Pulmonary artery endothelial cell (primary cell): Measurements from ENCODE around the gene MEAF6. TPM values are rescaled to one million over a fixed set of nuclear protein-coding genes. Genes with fewer than 3 reads are reported as not detected.

Experiments used
- DNase-seq: peaks from one replicate; pipeline ENCODE4 v3.0.0-alpha.2; 2011; ENCODE audit warnings: low read depth, low spot score
- total RNA-seq: library from RNA; depleted of rRNA; stranded (reverse); fragments of >200 nt; gene quantifications from 2 replicates; pipeline ENCODE4 v1.2.3, GENCODE V29; 2014

The MEAF6 gene
- total RNA-seq, 1 donor from 2014 or later = 41.0 TPM

DNA sequence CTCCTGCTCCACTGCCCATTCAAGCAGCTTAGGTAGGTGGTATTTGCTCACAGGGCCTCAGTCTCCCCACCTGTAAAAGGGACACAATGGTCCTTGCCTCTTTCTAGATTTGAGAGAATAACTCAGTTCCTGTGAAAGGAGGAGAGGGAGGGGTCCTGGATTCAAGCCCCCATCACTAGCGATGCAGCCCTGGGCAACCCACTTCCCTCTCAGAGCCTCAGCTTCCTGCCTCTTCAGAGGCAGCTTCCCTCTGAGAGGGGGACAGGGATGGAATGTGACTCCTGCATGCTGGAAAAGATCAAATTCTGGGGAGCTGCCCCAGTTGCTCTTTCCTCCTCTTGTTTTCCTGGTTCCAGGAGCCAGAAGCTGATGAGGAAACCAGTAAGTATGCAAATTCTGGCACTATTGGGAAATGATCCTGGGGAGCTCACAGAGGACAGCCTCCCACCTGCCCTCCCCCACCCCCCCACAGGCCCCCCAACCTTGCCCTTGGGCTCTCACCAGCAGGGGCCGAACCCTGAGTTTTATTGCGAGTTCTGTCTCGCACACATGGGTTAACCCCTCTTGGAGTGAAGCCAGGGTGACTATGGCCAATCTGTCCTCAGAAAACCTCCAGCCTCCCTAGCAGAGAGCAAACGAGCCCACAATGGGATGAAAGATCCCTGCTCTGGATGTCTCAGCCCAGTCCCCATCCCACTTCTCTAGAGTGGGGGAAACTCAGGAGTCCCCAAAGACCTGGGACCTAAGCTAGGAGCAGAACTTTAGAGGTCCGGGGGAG, 28.5 kb downstream of the MEAF6 start:
- DNase-seq = no peak

GRCh38 chr1:37484325-37485051, 30.1 kb downstream of the MEAF6 start:
- DNase-seq = no peak

DNA sequence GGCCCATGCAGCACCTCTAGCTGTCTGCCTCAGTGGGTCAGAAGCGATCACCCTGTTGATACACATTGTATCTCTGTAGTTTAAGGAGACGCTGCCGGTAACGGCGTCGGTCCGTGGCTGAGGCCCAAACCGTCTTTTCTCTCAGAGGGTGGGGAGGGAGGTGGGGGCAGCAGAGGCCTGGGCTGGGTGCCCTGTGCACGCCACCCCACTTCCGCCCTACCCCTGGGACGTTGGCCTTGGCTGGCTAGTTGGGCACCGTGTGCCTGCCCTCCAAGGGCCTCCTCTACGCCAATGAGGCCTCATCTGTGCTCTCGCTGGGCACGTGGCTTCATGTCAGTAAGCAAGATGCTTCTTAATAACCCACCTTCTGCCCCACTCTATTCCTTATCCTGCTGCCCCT, 30.8 kb downstream of the MEAF6 start:
- DNase-seq = no peak

- no peak for DNase-seq
Observed at GRCh38 chr1:37482796-37483744, 31.5 kb downstream of the MEAF6 start.

GRCh38 chr1:37482004-37482785, 32.4 kb downstream of the MEAF6 start:
- DNase-seq = no peak

DNA sequence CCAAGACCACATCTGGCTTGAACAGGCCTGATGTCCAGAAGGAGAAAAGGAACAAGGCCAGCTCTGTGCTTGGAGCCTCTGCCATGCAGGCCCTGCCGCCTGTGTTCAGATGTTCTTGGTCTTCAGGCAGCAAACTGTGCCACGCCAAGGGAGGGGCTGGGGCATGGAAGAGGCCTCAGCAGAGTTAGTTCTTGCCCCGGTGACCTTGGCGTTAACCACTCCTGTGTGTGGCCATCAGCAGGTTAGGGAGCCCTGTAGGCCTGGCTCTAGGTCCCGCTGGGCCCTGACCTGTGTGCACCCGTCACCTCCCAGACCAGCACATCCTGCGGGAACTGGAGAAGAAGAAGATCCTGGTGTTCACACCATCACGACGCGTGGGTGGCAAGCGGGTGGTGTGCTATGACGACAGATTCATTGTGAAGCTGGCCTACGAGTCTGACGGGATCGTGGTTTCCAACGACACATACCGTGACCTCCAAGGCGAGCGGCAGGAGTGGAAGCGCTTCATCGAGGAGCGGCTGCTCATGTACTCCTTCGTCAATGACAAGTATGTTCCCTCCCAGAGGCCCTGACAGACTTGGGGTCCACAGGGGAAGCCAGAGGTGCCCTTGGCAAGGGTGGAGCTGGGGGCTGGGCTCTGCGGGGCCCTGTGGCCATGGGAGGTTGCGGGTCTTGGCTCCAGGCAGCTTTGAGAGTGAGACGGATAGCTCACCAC, 33.1 kb downstream of the MEAF6 start:
- no peak for DNase-seq

DNA sequence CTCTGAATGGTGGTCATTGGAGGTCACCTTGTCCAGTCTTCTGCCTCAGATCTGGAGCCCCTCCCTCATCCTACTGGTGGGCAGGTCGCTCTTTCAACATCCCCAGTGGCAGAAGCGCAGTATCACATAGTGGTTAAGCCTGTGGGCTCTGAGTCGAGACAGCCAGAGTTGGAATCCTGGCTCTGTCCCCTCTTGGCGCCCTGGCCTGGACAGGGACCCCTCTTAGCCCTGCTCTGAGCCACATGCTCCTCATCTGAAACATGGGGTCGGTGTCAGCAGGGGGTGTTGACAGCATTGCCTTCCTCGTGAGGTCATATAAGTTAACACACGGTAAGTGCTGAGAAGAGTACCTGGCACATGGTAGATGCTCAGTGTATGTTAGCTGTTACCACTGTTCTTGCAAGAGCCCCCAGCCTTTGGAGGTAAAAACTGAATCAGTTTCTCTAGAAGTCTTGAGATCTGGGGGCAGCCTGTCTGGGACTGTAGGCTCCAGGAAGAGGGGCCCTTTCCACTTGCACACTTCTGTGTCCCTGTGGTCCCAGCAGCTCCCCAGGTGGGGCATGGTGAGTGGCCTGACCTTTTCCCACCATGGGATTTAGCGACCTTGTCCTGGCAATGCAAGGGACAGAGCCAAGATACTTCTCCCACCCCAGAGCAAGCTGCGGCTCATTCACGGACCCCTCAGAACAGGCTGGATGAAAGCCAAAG, 33.8 kb downstream of the MEAF6 start:
- no peak for DNase-seq

- DNase-seq = no peak
Observed at GRCh38 chr1:37480125-37480466, 34.5 kb downstream of the MEAF6 start.

DNA sequence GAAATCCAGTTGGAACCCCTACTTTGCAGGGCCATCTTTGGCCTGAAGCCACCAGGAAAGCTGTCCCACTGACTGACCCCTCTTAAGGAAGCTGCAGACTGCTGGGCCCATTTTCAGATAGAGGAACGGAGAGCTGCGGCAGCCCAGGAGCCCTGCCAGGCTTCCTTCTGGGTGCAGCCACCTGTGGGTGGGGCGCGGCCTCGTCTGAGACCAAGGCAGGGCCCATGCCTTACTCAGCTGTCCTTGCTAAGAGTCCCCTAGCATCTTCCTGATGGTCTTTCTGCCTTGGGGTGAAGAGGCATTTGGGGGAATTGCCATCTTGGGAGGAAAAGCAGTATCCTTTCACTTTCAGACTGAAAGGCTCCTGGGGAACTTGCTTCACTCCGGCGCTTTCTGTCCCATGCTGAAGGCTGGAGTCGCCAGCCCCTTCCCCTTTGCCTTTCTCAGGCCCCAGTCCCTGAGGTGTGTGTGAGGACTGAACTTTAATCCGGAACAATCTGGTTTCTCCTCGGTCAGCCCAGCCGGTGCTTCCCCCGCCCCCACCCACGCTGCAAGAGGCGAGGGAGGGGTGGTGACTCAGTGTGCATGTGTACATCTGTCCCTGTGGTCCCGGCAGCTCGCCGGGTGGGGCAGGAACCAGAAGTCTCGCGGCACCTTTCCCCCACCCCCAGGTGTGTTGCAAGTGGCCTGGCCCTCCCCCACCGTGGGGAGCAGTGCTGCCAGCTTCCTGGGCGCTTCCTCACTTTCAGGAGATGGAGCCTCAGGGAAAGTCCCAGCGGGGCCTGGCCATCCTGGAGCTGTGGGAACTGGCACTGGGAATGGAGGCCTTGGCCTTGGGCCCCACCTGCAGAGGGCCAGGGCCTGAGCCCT, 35.1 kb downstream of the MEAF6 start:
- peak; percentile 41 for DNase-seq

DNA sequence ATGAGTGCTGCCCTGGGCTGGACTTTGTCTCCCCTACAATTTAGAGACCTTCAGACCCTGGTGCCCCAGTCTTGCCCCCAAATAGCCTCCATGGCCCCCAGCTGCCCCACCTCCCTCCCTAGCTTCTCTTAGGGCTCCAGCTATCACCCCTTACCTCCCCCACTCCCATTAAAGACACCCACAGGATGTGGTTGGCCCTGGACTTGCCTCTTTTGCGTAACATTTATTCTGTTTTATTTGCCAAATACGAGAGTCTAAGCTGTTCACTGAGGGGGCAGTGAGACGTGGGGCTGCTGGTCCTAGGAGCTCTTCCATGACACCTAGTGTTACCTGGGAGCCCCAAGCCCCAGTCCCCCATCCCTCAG, 35.7 kb downstream of the MEAF6 start:
- DNase-seq = no peak

DNA sequence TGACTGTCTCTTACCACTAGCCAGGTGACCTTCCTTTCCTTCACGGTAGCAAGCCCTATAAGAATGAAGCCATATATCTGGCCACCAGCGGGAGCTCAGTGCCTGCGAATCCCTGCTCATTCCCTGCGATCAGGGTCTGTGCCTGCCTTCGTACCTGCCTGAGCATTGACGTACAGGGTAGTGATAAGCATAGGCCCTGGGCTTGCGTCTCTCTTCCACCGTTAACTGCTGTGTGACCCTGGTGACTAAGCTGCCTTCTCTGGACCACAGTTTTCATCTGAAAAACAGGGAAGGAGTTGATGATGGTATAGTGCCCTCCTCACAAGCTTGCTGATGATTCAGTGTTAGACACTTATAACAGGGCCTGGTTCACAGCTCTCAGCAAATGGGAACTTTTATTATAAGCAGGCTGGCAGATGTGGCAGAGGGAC, 36.1 kb downstream of the MEAF6 start:
- DNase-seq = no peak

- no peak for DNase-seq
Observed at GRCh38 chr1:37477946-37478345, 36.6 kb downstream of the MEAF6 start.

DNA sequence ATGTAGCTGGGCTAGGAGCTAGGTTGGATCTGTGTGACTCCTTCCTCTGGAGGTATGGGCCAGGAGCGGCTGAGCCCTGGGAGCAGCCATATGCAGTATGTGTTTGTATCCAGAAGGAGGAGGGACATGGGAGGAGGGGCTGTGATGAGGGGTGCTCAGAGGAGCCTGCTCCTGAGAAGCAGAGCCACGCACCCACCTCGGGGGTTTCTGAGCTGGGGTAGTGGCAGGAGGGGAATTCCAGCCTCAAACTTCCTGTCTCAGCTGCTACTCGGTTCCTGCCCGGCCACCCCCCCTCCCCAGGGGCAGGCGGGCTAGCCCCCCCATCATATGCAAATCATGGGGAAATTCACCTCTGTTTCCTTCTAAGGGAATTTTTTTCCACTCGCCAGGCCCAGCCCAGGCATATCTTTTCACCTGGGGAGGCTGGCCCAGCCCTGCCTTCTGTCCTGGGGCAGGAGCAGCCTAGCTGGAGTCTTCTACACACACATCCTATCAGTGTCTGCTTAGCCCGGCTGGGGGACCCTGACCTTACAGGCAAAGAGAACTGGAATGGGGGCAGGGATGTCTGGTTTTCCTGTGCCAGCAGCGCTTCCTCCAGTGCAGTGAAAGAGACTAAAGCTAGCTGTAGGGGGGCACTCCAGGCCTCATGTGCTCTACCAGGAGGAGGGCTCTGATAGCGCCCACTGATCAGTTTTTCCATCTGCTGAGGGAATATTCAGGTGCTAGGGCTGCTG, 37.2 kb downstream of the MEAF6 start:
- DNase-seq = peak; percentile 30

DNA sequence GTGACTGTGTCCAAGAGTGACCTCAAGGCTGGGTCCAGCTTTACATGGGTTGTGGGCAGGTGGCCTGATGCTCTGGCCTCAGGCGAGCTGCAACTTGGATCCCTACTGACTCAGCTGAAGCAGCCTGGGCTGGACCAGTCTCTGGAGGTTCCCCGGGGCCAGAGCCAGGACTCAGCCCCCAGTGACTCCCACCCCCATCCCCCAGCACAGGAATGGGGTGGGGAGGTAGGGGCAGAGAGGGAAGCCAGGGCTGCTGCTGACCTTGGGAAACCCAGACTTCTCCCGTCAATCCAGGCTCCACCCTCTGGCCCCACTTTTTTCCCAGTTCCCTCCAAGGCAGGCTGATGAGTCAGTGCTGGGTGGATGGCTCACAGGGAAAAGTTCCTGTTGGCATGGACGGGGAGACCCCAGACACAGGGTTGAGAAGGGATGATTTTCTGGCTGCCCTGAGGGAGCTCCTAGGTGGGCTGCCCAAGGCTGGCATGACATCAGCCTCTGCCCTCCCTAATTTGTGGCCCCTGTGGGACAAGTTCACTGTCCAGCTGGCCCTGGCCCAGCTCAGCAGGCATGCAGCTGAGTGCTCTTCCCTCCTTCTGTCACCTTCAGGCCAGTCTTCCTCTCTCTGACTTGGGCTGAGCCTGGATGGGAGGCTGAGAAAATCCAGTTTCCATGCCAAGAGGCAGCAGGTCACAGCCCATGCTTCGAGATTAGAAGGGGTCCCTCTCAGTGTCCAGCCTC, 37.9 kb downstream of the MEAF6 start:
- peak; percentile 32 for DNase-seq

DNA sequence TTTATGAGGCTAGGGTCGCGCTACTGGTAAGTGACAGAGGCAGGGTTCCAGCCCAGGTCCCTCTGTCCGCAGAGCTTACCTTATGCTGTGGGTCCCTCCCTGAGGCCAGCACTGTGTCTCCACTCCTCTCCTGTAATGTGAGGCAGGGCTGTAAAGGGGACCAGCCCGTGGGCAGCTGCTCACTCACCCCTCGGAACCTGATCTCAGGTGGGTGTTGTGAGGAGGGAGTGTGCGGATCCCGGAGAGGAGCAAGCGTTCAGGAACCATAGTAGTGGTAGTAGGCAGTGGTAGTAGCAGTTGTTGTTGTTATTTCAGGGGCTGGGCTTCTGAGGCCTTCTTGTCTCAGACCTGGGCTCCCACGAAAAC, 38.5 kb downstream of the MEAF6 start:
- no peak for DNase-seq

- no peak for DNase-seq
Observed at GRCh38 chr1:37475380-37476086, 39.0 kb downstream of the MEAF6 start.
